ENCODE measurements around the gene PROZ. TPM values are rescaled to one million over a fixed set of nuclear protein-coding genes. Genes with fewer than 3 reads are reported as not detected.
A peak's percentile ranks its signal among the peaks of the same experiment; 100 is the strongest.

Gene PROZ
- total RNA-seq, 4 donors from 2014 or later: not detected

DNA sequence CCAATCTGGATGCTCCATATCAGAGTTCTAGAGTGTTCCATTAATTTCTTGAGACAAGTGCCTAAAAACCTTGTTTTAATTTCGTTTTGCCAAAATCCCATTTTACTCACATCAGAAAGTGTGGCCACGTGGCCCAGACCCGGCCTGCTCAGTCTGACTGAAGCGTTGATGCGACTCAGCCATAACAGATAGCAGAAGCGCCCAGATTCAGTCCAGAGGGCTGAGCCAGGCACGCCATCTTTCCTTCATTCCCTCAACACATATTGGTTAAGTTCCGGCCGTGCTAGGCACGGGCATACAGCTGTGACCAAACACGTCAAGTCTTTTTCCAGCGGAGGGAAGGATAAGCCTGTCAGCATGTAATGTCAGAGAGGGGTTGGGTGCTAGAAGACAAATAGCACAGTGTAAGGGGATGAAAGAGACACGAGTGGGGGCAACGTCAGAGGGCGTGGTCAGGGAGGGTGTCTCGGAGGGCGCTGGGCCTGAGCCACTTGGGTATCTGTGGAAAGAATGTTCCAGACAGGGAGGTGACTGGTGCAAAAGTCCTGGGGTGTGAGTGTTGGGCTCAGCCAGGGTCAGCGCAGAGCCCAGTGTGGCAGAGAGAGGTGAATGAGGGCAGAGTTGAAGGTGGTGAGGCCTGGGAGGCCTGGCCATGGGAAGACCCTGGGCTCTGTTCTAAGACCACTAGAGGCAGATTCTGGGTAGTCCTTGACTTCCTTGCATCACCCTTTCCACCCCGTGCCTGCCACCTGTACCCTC, 32.8 kb upstream of the PROZ start:
- H3K4me1 ChIP-seq: peaks cover 0 to 30% (median 5%) of the 10 kb centered on the region in 3 donors
- H3K27me3 ChIP-seq: peaks cover 0 to 49% (median 0%) of the 10 kb centered on the region in 4 donors
- H3K27ac ChIP-seq: no peak overlapping the region
- no peak overlapping the region for H3K4me3 ChIP-seq
- peaks cover 0 to 5% (median 0%) of the 10 kb centered on the region in 3 donors for H3K36me3 ChIP-seq
- intact Hi-C loops (cut with DNase I): no loop called here
- DNase-seq: no peak
- WGBS, 2 donors: 78 to 86% methylated on average over 15 to 18 of the region's 19 CpGs
- TF ChIP-seq, protein P1, sequence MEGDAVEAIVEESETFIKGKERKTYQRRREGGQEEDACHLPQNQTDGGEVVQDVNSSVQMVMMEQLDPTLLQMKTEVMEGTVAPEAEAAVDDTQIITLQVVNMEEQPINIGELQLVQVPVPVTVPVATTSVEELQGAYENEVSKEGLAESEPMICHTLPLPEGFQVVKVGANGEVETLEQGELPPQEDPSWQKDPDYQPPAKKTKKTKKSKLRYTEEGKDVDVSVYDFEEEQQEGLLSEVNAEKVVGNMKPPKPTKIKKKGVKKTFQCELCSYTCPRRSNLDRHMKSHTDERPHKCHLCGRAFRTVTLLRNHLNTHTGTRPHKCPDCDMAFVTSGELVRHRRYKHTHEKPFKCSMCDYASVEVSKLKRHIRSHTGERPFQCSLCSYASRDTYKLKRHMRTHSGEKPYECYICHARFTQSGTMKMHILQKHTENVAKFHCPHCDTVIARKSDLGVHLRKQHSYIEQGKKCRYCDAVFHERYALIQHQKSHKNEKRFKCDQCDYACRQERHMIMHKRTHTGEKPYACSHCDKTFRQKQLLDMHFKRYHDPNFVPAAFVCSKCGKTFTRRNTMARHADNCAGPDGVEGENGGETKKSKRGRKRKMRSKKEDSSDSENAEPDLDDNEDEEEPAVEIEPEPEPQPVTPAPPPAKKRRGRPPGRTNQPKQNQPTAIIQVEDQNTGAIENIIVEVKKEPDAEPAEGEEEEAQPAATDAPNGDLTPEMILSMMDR (IDR thresholded peaks at IDR 0.05): no peak
- TF ChIP-seq POLR2A (IDR thresholded peaks at IDR 0.05): no peak
- no peaks in the 10 kb centered on the region for H3K9me3 ChIP-seq

DNA sequence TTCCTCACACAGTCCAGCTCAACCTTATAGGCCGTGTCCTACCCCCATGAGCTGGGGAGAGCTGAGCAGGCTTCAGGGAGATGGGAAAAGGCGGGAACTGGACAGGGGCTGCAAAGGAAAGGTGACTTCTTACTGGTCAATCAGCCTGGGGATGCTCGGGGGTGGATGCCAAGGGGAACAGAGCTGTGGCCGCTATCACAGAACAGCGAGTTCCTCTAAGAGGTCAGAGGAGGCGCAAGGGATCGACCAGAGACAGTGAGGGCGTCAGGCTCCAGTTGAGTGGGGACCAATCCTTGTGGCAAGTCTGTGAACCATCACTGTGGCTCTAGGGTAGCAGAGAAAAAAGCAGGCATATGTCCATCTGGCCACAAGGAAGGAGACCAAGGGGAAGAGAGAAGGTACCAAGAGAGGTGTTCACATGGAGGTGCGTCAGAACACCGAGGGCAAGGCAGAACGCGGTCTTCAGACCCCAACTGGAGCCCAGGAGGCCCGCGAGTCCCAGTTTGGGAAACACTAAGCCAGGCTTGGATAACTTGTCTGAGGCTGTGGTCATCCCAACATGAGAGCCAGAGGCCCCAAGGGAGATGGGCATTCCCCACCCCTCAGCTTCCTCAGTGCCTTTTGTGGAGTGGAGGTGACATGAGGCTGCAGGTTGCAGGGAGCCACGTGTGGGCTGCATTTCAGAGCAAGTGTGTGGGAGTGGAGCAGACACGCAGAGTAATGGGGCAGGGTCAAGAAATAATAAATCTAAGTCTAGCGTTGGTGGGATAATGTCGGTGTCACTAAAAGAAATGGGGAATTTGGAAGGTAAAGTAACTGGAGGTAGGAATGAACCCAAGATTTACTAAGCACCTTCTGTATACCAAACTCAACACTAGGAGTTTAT, 31.9 kb upstream of the PROZ start:
- Histone ChIP-seq H3K27ac (no peak overlapping the region), H3K4me3 (no peak overlapping the region), H3K4me1 (peaks cover 0 to 29% (median 5%) of the 10 kb centered on the region in 3 donors), H3K9me3 (no peaks in the 10 kb centered on the region), H3K27me3 (peaks cover 0 to 48% (median 0%) of the 10 kb centered on the region in 4 donors), H3K36me3 (peaks cover 0 to 5% (median 0%) of the 10 kb centered on the region in 3 donors)
- WGBS, 2 donors: 77 to 87% methylated on average over 14 to 18 of the region's 18 CpGs
- intact Hi-C loops (cut with DNase I): no loop called here
- TF ChIP-seq, protein P1 (IDR thresholded peaks at IDR 0.05): no peak
- no peak for TF ChIP-seq POLR2A (IDR thresholded peaks at IDR 0.05)
- no peak for DNase-seq

DNA sequence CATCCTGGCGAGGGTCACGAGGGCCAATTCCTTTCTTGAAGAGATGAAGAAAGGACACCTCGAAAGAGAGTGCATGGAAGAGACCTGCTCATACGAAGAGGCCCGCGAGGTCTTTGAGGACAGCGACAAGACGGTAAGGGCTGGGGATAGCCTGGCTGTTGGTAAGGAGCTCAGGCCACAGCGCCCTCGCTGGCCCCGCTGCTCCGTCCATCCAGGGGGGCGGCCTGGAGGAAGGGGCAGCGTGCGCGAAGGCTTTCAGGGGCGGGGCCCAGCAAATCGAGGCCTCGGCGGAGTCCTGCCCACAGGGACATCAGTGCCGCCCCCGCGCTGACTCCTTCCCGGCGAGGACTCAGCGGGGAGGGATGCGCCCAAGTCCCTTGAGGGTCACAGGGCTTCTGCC, 29.0 kb upstream of the PROZ start:
- H3K27me3 ChIP-seq: peaks cover 0 to 48% (median 0%) of the 10 kb centered on the region in 4 donors
- no peak for TF ChIP-seq POLR2A (IDR thresholded peaks at IDR 0.05)
- TF ChIP-seq, protein P1 (IDR thresholded peaks at IDR 0.05): no peak
- WGBS, 2 donors: 81 to 83% methylated on average over 9 to 18 of the region's 27 CpGs

DNA sequence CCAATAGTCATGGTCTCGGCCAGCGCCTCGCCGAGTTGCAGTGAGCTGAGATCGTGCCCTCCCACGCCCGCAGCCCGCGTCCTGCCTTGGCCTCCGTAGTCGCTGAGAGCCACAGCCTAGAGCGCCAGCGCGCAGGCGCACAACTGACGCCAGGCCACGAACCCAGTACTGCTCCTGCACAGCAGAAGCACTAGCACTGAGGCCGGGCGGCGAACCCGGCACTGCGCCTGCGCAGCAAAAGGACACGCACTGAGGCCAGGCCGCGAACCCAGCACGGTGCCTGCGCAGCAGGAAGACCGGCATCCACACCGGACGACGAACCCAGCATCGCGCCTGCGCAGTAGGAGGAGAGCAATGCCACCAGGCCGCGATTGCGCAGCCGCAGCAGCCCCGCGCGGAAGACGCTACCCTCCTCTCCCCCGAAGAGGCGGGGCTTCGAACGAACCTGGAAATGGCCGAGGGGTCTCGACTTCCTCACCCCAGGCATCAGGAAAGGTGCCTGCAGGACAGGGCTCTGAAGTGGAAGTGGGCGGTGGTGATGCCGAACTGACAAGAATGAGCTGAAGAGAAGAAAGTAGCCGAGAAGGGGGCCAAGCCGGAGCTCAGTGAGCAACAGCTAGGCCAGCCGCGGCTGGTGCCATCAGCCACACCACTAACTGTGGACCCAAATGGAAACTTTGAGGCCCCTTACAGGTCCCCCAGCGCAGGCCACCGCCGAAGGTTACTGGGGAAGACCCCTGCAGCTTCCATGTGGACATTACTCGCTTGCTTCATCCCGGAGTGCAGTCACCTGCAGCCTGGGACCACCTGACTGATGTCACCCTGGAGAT, 28.3 kb upstream of the PROZ start:
- H3K4me3 ChIP-seq: peak overlapping the region in 3 of 4 donors; percentile 22 to 46 (median 32)
- H3K9me3 ChIP-seq: no peaks in the 10 kb centered on the region
- H3K4me1 ChIP-seq: peaks cover 0 to 9% (median 0%) of the 10 kb centered on the region in 3 donors
- H3K36me3 ChIP-seq: peaks cover 0 to 5% (median 0%) of the 10 kb centered on the region in 3 donors
- WGBS, 2 donors: 72 to 74% methylated on average over 21 to 24 of the region's 60 CpGs
- TF ChIP-seq, protein P1 (IDR thresholded peaks at IDR 0.05): no peak
- no peak for TF ChIP-seq POLR2A (IDR thresholded peaks at IDR 0.05)
- DNase-seq: no peak
- H3K27ac ChIP-seq: no peak overlapping the region
- intact Hi-C loops (cut with DNase I): no loop called here
- H3K27me3 ChIP-seq: peaks cover 0 to 48% (median 0%) of the 10 kb centered on the region in 4 donors

More for the DNA sequence above, 29.0 kb upstream of the PROZ start:
- DNase-seq: no peak
- Histone ChIP-seq H3K4me1 (peaks cover 0 to 9% (median 0%) of the 10 kb centered on the region in 3 donors), H3K9me3 (no peaks in the 10 kb centered on the region), H3K27ac (no peak overlapping the region), H3K36me3 (peaks cover 0 to 5% (median 0%) of the 10 kb centered on the region in 3 donors), H3K4me3 (peak overlapping the region in 2 of 4 donors; percentile 32 to 46)
- intact Hi-C loops (cut with DNase I): no loop called here
